Activated effector memory CD4-positive, alpha-beta T cell treated with Interleukin-2 at 50 U/mL for 16 hours (primary cell): ENCODE results near the gene DOCK1.

ENCODE experiments used
- DNase-seq: peaks from one replicate; pipeline ENCODE4 v3.0.0-alpha.2; 2020

DOCK1 gene

DNA sequence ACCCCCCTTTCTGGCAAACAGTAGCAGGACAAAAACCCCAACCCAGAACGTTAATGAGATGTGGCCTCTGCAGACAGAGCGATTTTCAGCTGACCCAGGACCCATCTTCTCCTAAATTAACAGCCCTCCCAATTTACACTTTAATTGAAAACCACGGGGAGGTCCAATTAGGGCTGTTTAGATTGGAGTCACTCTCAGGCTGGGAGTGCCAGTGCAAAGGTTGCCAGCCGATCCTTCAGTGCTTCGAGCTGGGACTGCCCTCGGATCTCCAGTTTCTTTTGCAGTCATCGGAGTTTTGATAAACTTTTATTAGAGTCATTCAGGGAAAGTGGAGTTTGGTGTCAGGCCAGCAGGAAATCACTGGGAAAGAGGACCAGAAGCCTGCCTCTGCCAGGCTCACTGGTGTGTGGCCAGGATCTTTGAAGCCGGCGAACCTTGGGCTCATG, 108.0 kb downstream of the DOCK1 start:
- DNase-seq, result no peak

DNA sequence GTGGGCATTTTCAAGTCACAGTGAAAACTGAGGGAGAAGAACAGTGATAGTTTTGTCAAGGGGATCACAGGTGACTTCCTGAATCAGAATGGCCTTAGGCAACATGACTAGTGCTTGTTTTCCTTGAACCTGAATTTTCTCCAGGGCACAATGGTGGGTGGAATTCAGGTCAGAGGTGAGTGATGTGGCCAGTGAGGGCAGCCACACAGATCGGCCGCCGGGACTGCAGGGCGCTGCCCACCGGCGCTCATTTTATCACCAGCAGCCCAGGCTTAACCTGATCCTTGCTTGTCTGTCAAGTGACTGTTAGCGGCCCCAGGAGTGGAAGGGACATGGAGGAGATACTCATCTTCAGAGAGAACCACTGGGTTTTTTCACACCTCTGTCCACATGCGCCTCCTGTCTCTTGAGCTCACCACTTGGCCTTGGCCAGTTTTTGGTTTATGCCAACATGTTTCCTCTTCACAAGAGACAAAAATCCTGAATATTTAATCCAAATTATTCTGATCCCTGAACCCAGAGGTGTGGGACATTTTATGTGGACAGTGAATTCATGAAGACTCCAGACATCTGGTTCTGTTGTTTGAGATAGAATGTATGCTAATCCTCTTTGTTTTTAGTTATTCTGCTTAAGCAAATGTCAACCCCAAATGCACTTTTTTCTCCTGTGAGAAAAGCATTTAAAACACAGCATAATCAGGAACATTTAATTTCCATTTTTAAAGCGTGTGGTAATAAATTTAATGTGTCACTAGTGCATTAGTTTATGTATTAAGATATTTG, 108.7 kb downstream of the DOCK1 start:
- DNase-seq, result no peak

DNA sequence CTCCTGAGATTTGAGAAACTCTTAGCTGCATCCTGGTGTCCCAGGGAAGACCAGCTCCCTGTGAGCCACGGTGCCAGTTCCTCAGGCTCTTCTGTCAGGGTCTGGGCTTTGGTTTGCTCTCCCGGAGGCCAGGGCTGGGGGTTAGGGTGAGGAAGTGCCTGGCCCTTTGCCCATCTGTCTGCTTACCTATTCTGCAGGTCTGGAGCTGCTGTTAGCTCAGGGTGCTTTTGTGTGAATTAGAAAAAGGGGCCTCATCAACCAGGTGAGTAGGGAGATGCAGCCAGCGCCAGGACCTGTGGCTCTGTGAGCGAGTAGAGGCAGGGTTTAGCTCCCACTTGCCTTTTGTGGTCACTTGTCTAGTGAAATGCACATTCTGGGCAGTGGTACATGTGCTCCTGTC, 109.4 kb downstream of the DOCK1 start:
- DNase-seq, result no peak

GRCh38 chr10:127015373-127015772, 110.1 kb downstream of the DOCK1 start:
- no peak for DNase-seq

- DNase-seq, result no peak
Observed at GRCh38 chr10:127016331-127016730, 111.1 kb downstream of the DOCK1 start.

GRCh38 chr10:127017541-127018297, 112.5 kb downstream of the DOCK1 start:
- DNase-seq, result no peak

DNA sequence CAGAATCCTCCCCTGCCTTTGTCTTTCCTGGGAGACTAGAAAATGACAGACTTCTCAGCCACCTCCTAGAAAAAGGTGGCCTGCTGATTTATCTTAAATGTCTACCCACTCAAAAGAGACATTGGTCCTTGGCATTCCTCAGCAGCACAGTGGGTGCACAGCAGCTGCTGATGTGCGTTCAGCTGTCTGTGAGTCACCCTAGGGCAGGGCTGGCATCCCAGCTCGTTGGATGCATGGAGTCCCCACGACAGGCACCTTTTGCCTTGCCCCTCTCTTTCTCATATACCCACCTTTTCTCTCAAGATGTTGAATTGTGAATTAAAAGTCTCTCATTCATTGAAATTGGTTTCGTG, 113.0 kb downstream of the DOCK1 start:
- no peak for DNase-seq

- no peak for DNase-seq
Observed at GRCh38 chr10:127018766-127019165, 113.5 kb downstream of the DOCK1 start.

GRCh38 chr10:127020260-127020659, 115.0 kb downstream of the DOCK1 start:
- DNase-seq, result no peak

DNA sequence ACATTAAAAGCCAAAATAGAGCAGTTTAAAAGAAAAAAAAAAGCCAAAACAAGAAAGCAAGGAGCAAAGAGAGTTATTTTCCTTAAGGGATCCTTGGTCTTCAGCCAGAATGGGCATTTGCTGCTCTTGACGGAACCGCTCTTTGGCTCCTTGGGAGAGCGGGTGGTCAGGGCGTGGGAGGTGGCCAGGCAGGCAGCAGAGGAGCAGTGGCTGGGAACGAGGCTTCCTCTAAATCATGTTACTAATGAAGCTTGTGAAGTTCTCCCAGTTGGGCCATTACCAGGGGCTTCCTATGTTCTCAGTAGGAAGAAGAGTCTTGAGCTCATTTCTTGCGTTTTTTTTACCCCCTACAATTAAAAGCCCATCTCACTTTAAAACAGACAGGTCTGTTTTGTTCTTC, 116.6 kb downstream of the DOCK1 start:
- DNase-seq, result no peak

DNA sequence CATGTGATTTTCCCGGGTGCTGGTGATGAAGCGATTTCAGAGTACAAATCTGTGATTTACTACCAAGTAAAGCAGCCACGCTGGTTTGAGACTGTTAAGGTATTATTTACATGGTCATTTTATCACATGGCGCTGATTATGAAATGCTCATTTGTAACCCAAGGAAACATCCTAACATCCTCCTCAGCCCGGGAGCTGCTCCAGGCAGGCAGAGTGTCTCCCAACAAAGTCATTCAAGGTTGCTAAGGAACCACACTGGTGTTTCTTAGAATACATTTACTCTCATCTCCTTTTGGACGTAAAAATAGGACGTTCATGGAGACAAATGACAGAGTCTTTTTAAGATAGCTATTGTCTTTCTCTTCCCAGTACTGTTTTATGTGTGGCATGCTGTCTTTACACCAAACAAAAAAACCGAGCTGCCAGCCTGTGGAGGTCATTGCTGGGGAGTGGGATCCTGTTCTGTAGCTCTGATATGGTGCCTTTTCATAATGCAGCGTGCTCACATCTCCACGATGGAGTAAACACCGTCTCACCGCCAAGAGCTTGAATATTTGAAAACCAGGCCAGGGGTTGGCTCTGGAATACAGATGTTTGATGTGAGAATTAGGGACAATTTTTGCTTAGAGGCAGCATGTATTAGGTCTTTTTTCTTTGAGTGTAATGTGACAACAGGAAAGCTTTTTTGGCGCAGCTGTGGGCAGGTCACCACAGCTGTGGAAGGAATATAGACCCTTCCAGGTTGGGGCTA, 119.6 kb downstream of the DOCK1 start:
- DNase-seq, result no peak

DNA sequence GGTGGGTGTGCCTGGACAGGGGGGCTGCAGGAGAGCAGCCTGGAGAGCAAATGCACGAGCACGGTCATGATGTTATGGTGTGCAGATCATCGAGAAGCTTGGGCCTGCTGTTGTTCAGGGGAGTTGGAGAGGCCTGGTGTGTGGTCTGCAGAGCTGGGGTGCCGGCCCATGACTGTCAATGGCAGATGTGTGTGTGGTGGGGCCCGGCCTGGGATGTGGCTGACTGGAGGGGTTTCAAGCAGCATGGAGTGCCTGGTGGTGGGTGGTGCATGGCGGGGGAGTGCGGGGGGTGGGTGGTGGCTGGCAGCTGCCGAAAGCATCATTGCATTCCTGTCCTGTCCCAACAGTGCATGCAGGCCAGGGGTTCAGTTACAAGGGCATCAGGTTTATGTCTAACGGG, 122.6 kb downstream of the DOCK1 start:
- no peak for DNase-seq

- DNase-seq, result no peak
Observed at GRCh38 chr10:127028556-127028955, 123.3 kb downstream of the DOCK1 start.

DNA sequence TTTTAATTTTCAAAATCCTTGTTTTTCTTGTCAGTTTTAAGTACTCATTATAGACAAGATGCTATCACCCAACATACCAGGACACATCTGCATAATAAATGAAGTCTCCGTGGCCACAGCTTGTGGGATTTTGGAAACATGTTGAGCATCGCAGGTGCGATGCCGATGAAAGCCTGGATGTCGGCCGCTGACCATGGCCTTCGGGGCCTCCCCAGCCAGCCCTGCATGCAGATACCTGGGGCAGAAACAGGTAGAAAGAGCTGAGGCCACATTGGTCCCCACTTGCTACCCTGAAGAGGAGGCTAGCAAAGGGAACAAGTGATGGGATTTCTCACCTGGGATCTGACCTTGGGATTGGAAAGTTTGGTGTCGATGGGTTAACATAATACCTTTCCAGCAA, 123.8 kb downstream of the DOCK1 start:
- DNase-seq, result no peak

DNA sequence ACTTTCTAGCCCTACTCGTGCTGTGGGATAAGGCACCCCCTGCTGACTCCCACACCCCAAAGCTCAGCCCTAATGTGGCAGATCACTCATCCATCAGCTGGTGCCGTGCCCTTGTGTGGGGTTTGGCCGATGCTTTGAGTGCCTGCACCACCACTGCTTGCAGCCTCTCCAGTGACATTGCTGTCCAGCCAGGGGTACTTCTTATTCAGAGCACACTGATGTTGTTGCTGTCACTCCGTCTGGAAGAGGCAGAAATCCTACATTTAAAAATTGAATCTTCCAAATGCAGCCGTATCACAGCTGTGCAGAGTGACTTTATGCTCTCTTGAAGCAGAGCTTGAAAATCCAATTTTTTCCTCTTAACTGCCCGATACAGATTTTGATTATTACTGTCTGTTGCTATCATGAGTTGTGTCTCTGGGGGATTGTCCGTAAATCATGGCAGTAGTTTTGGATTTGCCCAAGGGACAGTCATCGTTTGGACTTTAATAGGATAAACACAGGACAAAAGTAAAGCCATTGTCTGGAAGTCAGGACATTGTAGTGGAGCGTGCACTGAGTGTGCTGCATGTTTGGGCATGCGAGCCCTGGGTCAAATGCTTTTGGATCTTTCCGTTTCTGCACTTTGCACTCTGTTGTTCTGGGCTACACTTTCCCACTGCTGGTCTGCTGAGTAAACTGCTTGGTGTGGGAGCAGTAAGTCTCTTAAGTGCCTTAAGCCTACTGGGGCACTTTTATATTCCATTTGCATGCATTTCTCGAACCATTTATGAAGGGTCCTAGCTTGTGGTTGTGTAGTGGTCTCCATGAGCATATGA, 128.2 kb downstream of the DOCK1 start:
- DNase-seq, result no peak

- DNase-seq, result no peak
Observed at GRCh38 chr10:127034034-127034633, 128.9 kb downstream of the DOCK1 start.

DNA sequence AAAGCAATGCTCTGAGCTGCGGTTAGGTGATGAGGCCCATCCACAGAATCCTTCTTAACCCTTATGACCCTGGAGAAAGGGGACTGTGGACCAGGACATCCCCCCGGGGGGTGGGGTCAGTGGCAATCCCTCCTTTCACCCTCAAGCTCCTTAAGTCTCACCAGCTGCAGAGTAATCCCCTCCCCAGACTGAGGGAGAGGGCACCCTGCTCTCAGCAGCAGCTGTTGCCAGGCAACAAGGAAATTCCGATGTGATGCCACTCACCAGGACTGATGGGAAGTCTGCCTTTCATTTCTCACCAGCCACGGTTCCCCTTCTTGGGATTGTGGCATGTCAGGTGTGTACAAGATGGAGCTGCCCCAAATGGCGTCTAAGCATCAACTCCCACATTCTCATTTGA, 129.6 kb downstream of the DOCK1 start:
- no peak for DNase-seq

DNA sequence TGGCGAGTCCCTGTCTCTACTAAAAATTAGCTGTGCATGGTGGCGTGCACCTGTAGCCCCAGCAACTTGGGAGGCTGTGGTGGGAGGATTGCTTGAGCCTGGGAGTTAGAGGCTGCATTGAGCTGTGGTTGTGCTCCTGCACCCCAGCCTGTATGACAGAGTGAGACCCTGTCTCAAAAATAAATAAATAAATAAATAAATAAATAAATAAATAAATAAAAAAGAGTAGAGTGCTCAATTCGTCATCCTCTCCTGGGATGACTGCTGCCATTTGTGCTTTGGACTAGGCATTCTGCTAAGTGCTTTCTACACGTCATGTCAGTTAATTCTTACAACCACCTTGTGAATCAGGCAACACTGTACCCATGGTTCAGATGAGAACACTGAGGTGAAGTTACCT, 130.6 kb downstream of the DOCK1 start:
- DNase-seq, result no peak

DNA sequence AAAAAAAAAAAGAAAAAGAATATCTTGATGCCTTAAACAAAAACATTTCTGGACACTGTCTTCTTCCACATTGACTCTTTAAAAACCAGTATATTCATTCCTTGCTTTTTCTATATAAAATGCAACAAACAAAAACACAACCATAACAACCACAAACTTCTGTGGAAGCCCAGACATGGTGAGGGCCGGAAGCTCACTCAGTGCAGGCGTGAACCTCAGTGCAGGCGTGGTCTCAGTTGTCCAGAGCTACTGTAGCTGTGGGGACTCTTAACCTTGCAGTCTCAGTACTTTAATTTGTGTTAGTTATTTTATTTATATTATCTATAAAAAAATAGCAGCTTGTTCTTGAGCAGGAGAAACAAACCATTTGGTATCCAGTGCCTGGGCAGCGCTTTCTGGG, 131.8 kb downstream of the DOCK1 start:
- DNase-seq, result no peak

- no peak for DNase-seq
Observed at GRCh38 chr10:127039435-127039834, 134.2 kb downstream of the DOCK1 start.

GRCh38 chr10:127040756-127041155, 135.5 kb downstream of the DOCK1 start:
- no peak for DNase-seq

- no peak for DNase-seq
Observed at GRCh38 chr10:127041552-127041951, 136.3 kb downstream of the DOCK1 start.
